Neural progenitor cell (in vitro differentiated cells): ENCODE data around the gene PRDM4. TPM values are rescaled to one million over a fixed set of nuclear protein-coding genes. Genes with fewer than 3 reads are reported as not detected.

Experiments used
- DNase-seq: peaks from one replicate; pipeline ENCODE4 v3.0.0-alpha.2; 2016; ENCODE audit warnings: low spot score
- H2AFZ ChIP-seq: fragments of 200-600 bp; sonication (generic); replicated peaks from 2 replicates; pipeline ENCODE4 v1.6.1; 2016; ENCODE audit warnings: antibody characterized with exemption
- H3F3A ChIP-seq: fragments of 200-600 bp; sonication (generic); 2 replicates; pipeline ENCODE4 v1.6.1; 2016; ENCODE audit warnings: antibody characterized with exemption, low read depth
- H3K27ac ChIP-seq: fragments of 200-600 bp; sonication (generic); 2 replicates; pipeline ENCODE4 v1.5.1; 2016; ENCODE audit warnings: mild to moderate bottlenecking
- H3K27me3 ChIP-seq: fragments of 200-600 bp; sonication (generic); 2 replicates; pipeline ENCODE4 v1.6.1; 2016; ENCODE audit warnings: mild to moderate bottlenecking, moderate library complexity
- H3K36me3 ChIP-seq: fragments of 200-600 bp; sonication (generic); 2 replicates; pipeline ENCODE4 v1.5.1; 2016
- H3K4me1 ChIP-seq: fragments of 200-600 bp; sonication (generic); 2 replicates; pipeline ENCODE4 v1.6.1; 2016; ENCODE audit warnings: mixed run types
- H3K4me2 ChIP-seq: fragments of 200-600 bp; sonication (generic); 2 replicates; pipeline ENCODE4 v1.6.1; 2016
- H3K4me3 ChIP-seq: fragments of 200-600 bp; sonication (generic); 2 replicates; pipeline ENCODE4 v1.5.1; 2016
- H3K79me2 ChIP-seq: fragments of 200-600 bp; sonication (generic); 2 replicates; pipeline ENCODE4 v1.6.1; 2016; ENCODE audit warnings: low read depth
- H3K9ac ChIP-seq: fragments of 200-600 bp; sonication (generic); 2 replicates; pipeline ENCODE4 v1.6.1; 2016
- H3K9me3 ChIP-seq: fragments of 200-600 bp; sonication (generic); 2 replicates; pipeline ENCODE4 v1.5.1; 2016; ENCODE audit warnings: low read depth
- H4K20me1 ChIP-seq: fragments of 200-600 bp; sonication (generic); 2 replicates; pipeline ENCODE4 v1.6.1; 2016; ENCODE audit warnings: low read depth
- H3K27ac Mint-ChIP-seq: 3 replicates; pipeline ENCODE4 v1.8.0; 2021; ENCODE audit warnings: mixed read lengths
- H3K27me3 Mint-ChIP-seq: 2 replicates; pipeline ENCODE4 v1.8.0; 2022; ENCODE audit warnings: low read depth, mild to moderate bottlenecking, inconsistent platforms, moderate library complexity, mixed read lengths; ENCODE audit not compliant: insufficient read depth
- H3K36me3 Mint-ChIP-seq: 3 replicates; pipeline ENCODE4 v1.8.0; 2021; ENCODE audit warnings: mixed read lengths
- H3K4me1 Mint-ChIP-seq: 3 replicates; pipeline ENCODE4 v1.8.0; 2021; ENCODE audit warnings: mixed read lengths
- H3K4me3 Mint-ChIP-seq: 3 replicates; pipeline ENCODE4 v1.8.0; 2021; ENCODE audit warnings: mild to moderate bottlenecking, moderate library complexity, mixed read lengths
- H3K9me3 Mint-ChIP-seq: 3 replicates; pipeline ENCODE4 v1.8.0; 2020; ENCODE audit warnings: mixed read lengths
- EZH2 ChIP-seq: fragments of 200-600 bp; sonication (generic); IDR thresholded peaks from 2 replicates; pipeline ENCODE4 v1.6.1; 2017; ENCODE audit warnings: antibody characterized with exemption, mild to moderate bottlenecking, moderate library complexity
- EZH2phosphoT487 ChIP-seq: fragments of 200-600 bp; sonication (generic); IDR thresholded peaks from 2 replicates; pipeline ENCODE4 v1.6.1; 2017; ENCODE audit warnings: antibody characterized with exemption
- total RNA-seq: library from RNA; depleted of rRNA; stranded (reverse); fragments of >200 nt; gene quantifications from 2 replicates; pipeline ENCODE4 v1.2.3, GENCODE V29; 2015; ENCODE audit warnings: low replicate concordance
- TF ChIP-seq, protein P1 (sequence below): fragments of 200-600 bp; sonication (generic); IDR thresholded peaks from 2 replicates; pipeline ENCODE4 v1.5.1; 2017; ENCODE audit warnings: antibody characterized with exemption, mild to moderate bottlenecking

The PRDM4 gene
- total RNA-seq, 1 donor from 2014 or later = 19.3 TPM

- peaks cover 3% of the 10 kb centered on the region for H3K27me3 Mint-ChIP-seq
- TF ChIP-seq, protein P1, sequence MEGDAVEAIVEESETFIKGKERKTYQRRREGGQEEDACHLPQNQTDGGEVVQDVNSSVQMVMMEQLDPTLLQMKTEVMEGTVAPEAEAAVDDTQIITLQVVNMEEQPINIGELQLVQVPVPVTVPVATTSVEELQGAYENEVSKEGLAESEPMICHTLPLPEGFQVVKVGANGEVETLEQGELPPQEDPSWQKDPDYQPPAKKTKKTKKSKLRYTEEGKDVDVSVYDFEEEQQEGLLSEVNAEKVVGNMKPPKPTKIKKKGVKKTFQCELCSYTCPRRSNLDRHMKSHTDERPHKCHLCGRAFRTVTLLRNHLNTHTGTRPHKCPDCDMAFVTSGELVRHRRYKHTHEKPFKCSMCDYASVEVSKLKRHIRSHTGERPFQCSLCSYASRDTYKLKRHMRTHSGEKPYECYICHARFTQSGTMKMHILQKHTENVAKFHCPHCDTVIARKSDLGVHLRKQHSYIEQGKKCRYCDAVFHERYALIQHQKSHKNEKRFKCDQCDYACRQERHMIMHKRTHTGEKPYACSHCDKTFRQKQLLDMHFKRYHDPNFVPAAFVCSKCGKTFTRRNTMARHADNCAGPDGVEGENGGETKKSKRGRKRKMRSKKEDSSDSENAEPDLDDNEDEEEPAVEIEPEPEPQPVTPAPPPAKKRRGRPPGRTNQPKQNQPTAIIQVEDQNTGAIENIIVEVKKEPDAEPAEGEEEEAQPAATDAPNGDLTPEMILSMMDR = no peak
- TF ChIP-seq EZH2 = no peak
- no peak for TF ChIP-seq EZH2phosphoT487
- H3K27ac ChIP-seq = no peak overlapping the region
- H3K36me3 Mint-ChIP-seq = peaks cover 3% of the 10 kb centered on the region
- peak overlapping the region; percentile 40 for H2AFZ ChIP-seq
- no peak for DNase-seq
- H3K79me2 ChIP-seq = peaks cover 23% of the 10 kb centered on the region
- no peaks in the 10 kb centered on the region for H3K4me1 ChIP-seq
- H3K9me3 Mint-ChIP-seq = no peaks in the 10 kb centered on the region
- no peaks in the 10 kb centered on the region for H3K27me3 ChIP-seq
- H3F3A ChIP-seq = peaks cover 5% of the 10 kb centered on the region
- H3K9me3 ChIP-seq = no peaks in the 10 kb centered on the region
- no peak overlapping the region for H3K27ac Mint-ChIP-seq
- peak overlapping the region; percentile 98 for H3K4me2 ChIP-seq
- H3K4me1 Mint-ChIP-seq = peaks cover 18% of the 10 kb centered on the region
- no peaks in the 10 kb centered on the region for H3K36me3 ChIP-seq
- H3K4me3 Mint-ChIP-seq = peak overlapping the region; percentile 98
- H3K4me3 ChIP-seq = peak overlapping the region; percentile 79
- no peaks in the 10 kb centered on the region for H4K20me1 ChIP-seq
- H3K9ac ChIP-seq = no peak overlapping the region
These were observed 76.7 kb downstream of the PRDM4 start for GRCh38 chr12:107684029-107684795.

Other genes starting within 250 kb of the PRDM4 start
- gene PWP1, start 75.3 kb downstream of the PRDM4 start, total RNA-seq = 52.0 and 63.0 TPM in 2 replicates
- gene ASCL4, start 13.6 kb upstream of the PRDM4 start, total RNA-seq = not detected in 2 replicates